PC-3 (cell line): Measurements from ENCODE around the gene IPP.

Source experiments
- EZH2 ChIP-seq: fragments of 300-600 bp; sonication (generic); IDR thresholded peaks from one replicate; pipeline ENCODE4 v1.6.1; 2017; ENCODE audit warnings: antibody characterized with exemption, mild to moderate bottlenecking, low read length; ENCODE audit not compliant: unreplicated experiment
- EZH2phosphoT487 ChIP-seq: fragments of 300-600 bp; sonication (generic); IDR thresholded peaks from 2 replicates; pipeline ENCODE4 v1.6.1; 2018; ENCODE audit warnings: mild to moderate bottlenecking, antibody characterized with exemption, low read length, borderline replicate concordance
- TF ChIP-seq, protein P1 (sequence below): fragments of 300-600 bp; sonication (generic); conservative IDR thresholded peaks from 2 replicates; pipeline ENCODE4 v1.5.1; 2017; ENCODE audit warnings: antibody characterized with exemption, low read depth, mild to moderate bottlenecking, low read length

DNA sequence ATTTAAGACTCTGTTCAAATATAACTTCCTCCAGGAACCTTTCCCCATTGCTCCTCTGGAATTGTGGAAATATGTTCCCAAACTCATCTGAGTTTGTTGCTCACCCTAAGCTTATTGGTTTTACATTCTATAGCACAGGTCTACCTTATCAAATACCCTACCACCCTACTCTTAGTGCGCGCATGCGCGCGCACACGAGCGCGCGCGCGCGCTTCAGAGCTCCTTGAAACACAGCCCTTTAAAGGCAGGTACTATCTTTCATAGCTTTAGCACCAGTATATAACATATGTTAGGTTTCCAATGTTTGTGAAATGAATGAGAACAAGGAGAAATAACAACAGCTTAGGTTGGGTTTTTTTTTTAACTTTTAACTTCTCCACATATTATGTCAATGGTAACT is 3.5 kb downstream of the IPP start:
- TF ChIP-seq, protein P1, sequence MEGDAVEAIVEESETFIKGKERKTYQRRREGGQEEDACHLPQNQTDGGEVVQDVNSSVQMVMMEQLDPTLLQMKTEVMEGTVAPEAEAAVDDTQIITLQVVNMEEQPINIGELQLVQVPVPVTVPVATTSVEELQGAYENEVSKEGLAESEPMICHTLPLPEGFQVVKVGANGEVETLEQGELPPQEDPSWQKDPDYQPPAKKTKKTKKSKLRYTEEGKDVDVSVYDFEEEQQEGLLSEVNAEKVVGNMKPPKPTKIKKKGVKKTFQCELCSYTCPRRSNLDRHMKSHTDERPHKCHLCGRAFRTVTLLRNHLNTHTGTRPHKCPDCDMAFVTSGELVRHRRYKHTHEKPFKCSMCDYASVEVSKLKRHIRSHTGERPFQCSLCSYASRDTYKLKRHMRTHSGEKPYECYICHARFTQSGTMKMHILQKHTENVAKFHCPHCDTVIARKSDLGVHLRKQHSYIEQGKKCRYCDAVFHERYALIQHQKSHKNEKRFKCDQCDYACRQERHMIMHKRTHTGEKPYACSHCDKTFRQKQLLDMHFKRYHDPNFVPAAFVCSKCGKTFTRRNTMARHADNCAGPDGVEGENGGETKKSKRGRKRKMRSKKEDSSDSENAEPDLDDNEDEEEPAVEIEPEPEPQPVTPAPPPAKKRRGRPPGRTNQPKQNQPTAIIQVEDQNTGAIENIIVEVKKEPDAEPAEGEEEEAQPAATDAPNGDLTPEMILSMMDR: no peak
- no peak for TF ChIP-seq EZH2
- TF ChIP-seq EZH2phosphoT487: no peak
